HG03469 (cell line): ENCODE measurements around the gene RILPL1.
"Not testable (repeated sequence)": the region's sequence is repeated elsewhere in the genome, so short reads cannot be mapped to it uniquely, and the experiment has no call there.

Source experiments
- ATAC-seq: cut with Tn5 transposase; IDR thresholded peaks from one replicate; pipeline ENCODE4 v1.9.1; 2021; ENCODE audit warnings: mild to moderate bottlenecking, moderate library complexity, moderate number of reproducible peaks; ENCODE audit not compliant: unreplicated experiment

The RILPL1 gene

GRCh38 chr12:123498126-123498825, 35.2 kb downstream of the RILPL1 start:
- ATAC-seq = no peak

- no peak for ATAC-seq
These were observed 36.5 kb downstream of the RILPL1 start for GRCh38 chr12:123497065-123497464.

GRCh38 chr12:123494124-123494851, 39.2 kb downstream of the RILPL1 start:
- no peak for ATAC-seq

- not testable (repeated sequence) for ATAC-seq
These were observed 41.0 kb downstream of the RILPL1 start for GRCh38 chr12:123492339-123493039.

GRCh38 chr12:123491481-123491880, 42.0 kb downstream of the RILPL1 start:
- ATAC-seq = no peak

GRCh38 chr12:123491056-123491455, 42.5 kb downstream of the RILPL1 start:
- no peak for ATAC-seq

GRCh38 chr12:123490089-123490488, 43.4 kb downstream of the RILPL1 start:
- no peak for ATAC-seq

- ATAC-seq = no peak
These were observed 43.9 kb downstream of the RILPL1 start for GRCh38 chr12:123489580-123489979.

- ATAC-seq = no peak
These were observed 44.8 kb downstream of the RILPL1 start for GRCh38 chr12:123488539-123489230.

- ATAC-seq = no peak
These were observed 46.1 kb downstream of the RILPL1 start for GRCh38 chr12:123487428-123487827.

- ATAC-seq = no peak
These were observed 47.8 kb downstream of the RILPL1 start for GRCh38 chr12:123485756-123486155.

- no peak for ATAC-seq
These were observed 49.8 kb downstream of the RILPL1 start for GRCh38 chr12:123483602-123484248.

- no peak for ATAC-seq
These were observed 50.6 kb downstream of the RILPL1 start for GRCh38 chr12:123482876-123483275.

- ATAC-seq = not testable (repeated sequence)
These were observed 52.3 kb downstream of the RILPL1 start for GRCh38 chr12:123481251-123481650.

GRCh38 chr12:123479442-123480180, 53.9 kb downstream of the RILPL1 start:
- ATAC-seq = no peak

GRCh38 chr12:123478762-123479161, 54.8 kb downstream of the RILPL1 start:
- ATAC-seq = no peak

GRCh38 chr12:123478069-123478468, 55.5 kb downstream of the RILPL1 start:
- ATAC-seq = no peak

GRCh38 chr12:123475246-123475703, 58.2 kb downstream of the RILPL1 start:
- ATAC-seq = no peak

- ATAC-seq = no peak
These were observed 58.9 kb downstream of the RILPL1 start for GRCh38 chr12:123474485-123475245.
